Measurements from ENCODE around the gene GPC1.

DNA sequence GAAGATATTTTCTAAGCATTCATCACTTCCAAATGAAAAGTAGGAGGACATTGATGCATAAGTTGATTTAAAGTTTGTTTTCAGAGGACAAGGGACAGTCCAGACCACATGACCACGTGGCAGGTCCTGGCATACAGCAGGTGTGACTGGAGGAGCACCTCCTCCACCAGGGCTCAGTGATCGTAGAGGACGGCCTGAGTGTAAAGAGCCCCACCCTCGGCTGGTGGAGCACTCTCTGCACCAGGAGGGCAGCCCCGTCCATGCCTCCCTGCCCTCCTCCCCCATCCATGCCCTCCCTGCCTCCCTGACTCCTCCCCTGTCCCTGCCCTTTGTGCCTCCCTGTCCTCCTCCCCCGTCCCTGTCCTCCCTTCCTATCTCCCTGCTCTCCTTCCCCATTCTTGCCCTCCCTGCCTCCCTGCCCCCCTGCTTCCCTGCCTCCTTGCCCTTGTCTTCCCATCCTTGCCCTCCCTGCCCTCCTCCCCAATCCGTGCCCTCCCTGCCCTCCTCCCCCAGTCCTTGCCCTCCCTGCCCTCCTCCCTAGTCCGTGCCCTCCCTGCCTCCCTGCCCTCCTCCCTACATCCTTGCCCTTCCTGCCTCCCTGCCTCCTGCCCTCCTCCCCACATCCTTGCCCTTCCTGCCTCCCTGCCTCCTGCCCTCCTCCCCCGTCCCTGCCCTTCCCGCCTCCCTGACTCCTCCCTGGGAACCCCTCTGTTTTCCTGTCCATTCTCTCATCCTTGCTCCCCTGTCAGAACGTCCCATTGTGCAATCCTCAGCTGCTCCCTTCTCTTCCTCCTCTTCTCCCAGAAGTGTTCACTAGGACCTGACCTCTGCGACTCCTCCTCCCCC lies 74.4 kb downstream of the GPC1 start:
- TF ChIP-seq, protein P1, sequence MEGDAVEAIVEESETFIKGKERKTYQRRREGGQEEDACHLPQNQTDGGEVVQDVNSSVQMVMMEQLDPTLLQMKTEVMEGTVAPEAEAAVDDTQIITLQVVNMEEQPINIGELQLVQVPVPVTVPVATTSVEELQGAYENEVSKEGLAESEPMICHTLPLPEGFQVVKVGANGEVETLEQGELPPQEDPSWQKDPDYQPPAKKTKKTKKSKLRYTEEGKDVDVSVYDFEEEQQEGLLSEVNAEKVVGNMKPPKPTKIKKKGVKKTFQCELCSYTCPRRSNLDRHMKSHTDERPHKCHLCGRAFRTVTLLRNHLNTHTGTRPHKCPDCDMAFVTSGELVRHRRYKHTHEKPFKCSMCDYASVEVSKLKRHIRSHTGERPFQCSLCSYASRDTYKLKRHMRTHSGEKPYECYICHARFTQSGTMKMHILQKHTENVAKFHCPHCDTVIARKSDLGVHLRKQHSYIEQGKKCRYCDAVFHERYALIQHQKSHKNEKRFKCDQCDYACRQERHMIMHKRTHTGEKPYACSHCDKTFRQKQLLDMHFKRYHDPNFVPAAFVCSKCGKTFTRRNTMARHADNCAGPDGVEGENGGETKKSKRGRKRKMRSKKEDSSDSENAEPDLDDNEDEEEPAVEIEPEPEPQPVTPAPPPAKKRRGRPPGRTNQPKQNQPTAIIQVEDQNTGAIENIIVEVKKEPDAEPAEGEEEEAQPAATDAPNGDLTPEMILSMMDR (IDR thresholded peaks at IDR 0.05): no peak
- no peak for TF ChIP-seq POLR2A (IDR thresholded peaks at IDR 0.05)
